Measurements from ENCODE around the gene NECTIN1. TPM values are rescaled to one million over a fixed set of nuclear protein-coding genes. Genes with fewer than 3 reads are reported as not detected.

The NECTIN1 gene
- total and polyA plus RNA-seq, 2 of the 13 experiments (the other 11 are each of a cell fraction or from before 2014, with no cell fraction given), result 3.9 to 7.3 TPM

GRCh38 chr11:119777940-119778339, 48.9 kb upstream of the NECTIN1 start:
- DNase-seq (ENCODE audit: low spot score) (no peak), ATAC-seq (no peak), FAIRE-seq (no peak)
- WGBS (ENCODE audit: low lambda C conversion rate), result 8% methylated on average over 5 of the region's 10 CpGs
- H2AFZ ChIP-seq (ENCODE audit: low read length), result no peak overlapping the region
- ChIA-PET CTCF (ENCODE audit: low intra/inter-chr PET ratio, low total read pairs) (no interaction called here), POLR2A (no interaction called here)
- no peak overlapping the region for H3K4me2 ChIP-seq (ENCODE audit: low read depth, low read length)
- H3K9me3 ChIP-seq (ENCODE audit: low read length), result no peaks in the 10 kb centered on the region
- in situ Hi-C loops (cut with HindIII; ENCODE audit: extremely low pct_ligation_motif_present, low pct_unique_long_range_greater_than_20kb), result no loop called here
- no peaks in the 10 kb centered on the region for H3K36me3 ChIP-seq (replicated peaks in 1 of 2; ENCODE audit: control insufficient read depth in 1 of 2, insufficient read depth in 2 of 2, low read length in 2 of 2)
- BruUV-seq (replicated peaks), result no TSS peak
- no peak overlapping the region for H3K9ac ChIP-seq (ENCODE audit: insufficient read depth, low read depth, low read length)
- intact Hi-C loops (cut with micrococcal nuclease; ENCODE audit: unreplicated experiment), result no loop called here
- H3K4me3 ChIP-seq (replicated peaks in 1 of 3; ENCODE audit: insufficient read depth in 1 of 3, low read depth in 2 of 3, low read length in 3 of 3), result no peak overlapping the region
- 0 out of 2 replicates have a peak, but pooled peaks cover 3% of the 10 kb centered on the region for H4K20me1 ChIP-seq (ENCODE audit: insufficient read depth, low read length)
- H3K79me2 ChIP-seq (ENCODE audit: insufficient read depth, low read length), result no peaks in the 10 kb centered on the region
- H3K4me1 ChIP-seq (ENCODE audit: insufficient read depth, low read length), result no peaks in the 10 kb centered on the region
- no peak overlapping the region for H3K27ac ChIP-seq (ENCODE audit: extremely low read length, insufficient read depth, low read length)
- H3K27me3 ChIP-seq (ENCODE audit: control insufficient read depth in 1 of 2, insufficient read depth in 2 of 2, low read length in 2 of 2), result peaks cover 7 to 59% of the 10 kb centered on the region in 2 experiments
- TF ChIP-seq RXRA (CRISPR knock-in tag; IDR thresholded peaks at IDR 0.05) (no peak), GATA4 (IDR thresholded peaks at IDR 0.05; ENCODE audit: borderline replicate concordance, low read depth) (no peak), STAG1 (CRISPR knock-in tag; IDR thresholded peaks at IDR 0.05) (no peak), ZNF605 (CRISPR knock-in tag; IDR thresholded peaks at IDR 0.05) (no peak), ZNF296 (CRISPR knock-in tag; conservative IDR thresholded peaks at IDR 0.05) (no peak), ATRX (CRISPR knock-in tag; IDR thresholded peaks at IDR 0.05; ENCODE audit: borderline replicate concordance) (no peak), CBX1 (IDR thresholded peaks at IDR 0.05; ENCODE audit: low read depth) (no peak), ZNF615 (CRISPR knock-in tag; IDR thresholded peaks at IDR 0.05; ENCODE audit: borderline replicate concordance) (no peak), IRX3 (CRISPR knock-in tag; IDR thresholded peaks at IDR 0.05; ENCODE audit: borderline replicate concordance, low read depth) (no peak), MEIS1 (CRISPR knock-in tag; IDR thresholded peaks at IDR 0.05; ENCODE audit: borderline replicate concordance) (no peak), POGK (CRISPR knock-in tag; conservative IDR thresholded peaks at IDR 0.05) (no peak), TBL1XR1 (IDR thresholded peaks at IDR 0.05; ENCODE audit: borderline replicate concordance, low read length, partially characterized antibody) (no peak), ADNP (CRISPR knock-in tag; IDR thresholded peaks at IDR 0.05) (no peak), ZNF639 (CRISPR knock-in tag; conservative IDR thresholded peaks at IDR 0.05) (no peak)
- TF ChIP-seq, protein P1, sequence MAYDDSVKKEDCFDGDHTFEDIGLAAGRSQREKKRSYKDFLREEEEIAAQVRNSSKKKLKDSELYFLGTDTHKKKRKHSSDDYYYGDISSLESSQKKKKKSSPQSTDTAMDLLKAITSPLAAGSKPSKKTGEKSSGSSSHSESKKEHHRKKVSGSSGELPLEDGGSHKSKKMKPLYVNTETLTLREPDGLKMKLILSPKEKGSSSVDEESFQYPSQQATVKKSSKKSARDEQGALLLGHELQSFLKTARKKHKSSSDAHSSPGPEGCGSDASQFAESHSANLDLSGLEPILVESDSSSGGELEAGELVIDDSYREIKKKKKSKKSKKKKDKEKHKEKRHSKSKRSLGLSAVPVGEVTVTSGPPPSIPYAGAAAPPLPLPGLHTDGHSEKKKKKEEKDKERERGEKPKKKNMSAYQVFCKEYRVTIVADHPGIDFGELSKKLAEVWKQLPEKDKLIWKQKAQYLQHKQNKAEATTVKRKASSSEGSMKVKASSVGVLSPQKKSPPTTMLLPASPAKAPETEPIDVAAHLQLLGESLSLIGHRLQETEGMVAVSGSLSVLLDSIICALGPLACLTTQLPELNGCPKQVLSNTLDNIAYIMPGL (CRISPR knock-in tag; IDR thresholded peaks at IDR 0.05; ENCODE audit: borderline replicate concordance in 1 of 2, low read depth in 1 of 2), result no peak
- TF ChIP-seq, protein P2, sequence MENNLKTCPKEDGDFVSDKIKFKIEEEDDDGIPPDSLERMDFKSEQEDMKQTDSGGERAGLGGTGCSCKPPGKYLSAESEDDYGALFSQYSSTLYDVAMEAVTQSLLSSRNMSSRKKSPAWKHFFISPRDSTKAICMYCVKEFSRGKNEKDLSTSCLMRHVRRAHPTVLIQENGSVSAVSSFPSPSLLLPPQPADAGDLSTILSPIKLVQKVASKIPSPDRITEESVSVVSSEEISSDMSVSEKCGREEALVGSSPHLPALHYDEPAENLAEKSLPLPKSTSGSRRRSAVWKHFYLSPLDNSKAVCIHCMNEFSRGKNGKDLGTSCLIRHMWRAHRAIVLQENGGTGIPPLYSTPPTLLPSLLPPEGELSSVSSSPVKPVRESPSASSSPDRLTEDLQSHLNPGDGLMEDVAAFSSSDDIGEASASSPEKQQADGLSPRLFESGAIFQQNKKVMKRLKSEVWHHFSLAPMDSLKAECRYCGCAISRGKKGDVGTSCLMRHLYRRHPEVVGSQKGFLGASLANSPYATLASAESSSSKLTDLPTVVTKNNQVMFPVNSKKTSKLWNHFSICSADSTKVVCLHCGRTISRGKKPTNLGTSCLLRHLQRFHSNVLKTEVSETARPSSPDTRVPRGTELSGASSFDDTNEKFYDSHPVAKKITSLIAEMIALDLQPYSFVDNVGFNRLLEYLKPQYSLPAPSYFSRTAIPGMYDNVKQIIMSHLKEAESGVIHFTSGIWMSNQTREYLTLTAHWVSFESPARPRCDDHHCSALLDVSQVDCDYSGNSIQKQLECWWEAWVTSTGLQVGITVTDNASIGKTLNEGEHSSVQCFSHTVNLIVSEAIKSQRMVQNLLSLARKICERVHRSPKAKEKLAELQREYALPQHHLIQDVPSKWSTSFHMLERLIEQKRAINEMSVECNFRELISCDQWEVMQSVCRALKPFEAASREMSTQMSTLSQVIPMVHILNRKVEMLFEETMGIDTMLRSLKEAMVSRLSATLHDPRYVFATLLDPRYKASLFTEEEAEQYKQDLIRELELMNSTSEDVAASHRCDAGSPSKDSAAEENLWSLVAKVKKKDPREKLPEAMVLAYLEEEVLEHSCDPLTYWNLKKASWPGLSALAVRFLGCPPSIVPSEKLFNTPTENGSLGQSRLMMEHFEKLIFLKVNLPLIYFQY (CRISPR knock-in tag; IDR thresholded peaks at IDR 0.05; ENCODE audit: borderline replicate concordance), result no peak

Measured in HepG2 (cell line).